GM23338 (cell line): Measurements from ENCODE around the gene DPF3.

Experiments
- CREB1 ChIP-seq: fragments of 250-450 bp; sonication (Bioruptor Pico); IDR thresholded peaks from 2 replicates; pipeline ENCODE4 v1.5.0; 2020; ENCODE audit warnings: low read depth, mild to moderate bottlenecking, moderate library complexity
- EZH2 ChIP-seq: fragments of 200-600 bp; sonication (generic); IDR thresholded peaks from one replicate; pipeline ENCODE4 v1.8.0; 2017; ENCODE audit warnings: antibody characterized with exemption, mild to moderate bottlenecking, low read depth; ENCODE audit not compliant: unreplicated experiment
- EZH2phosphoT487 ChIP-seq: fragments of 200-600 bp; sonication (generic); IDR thresholded peaks from one replicate; pipeline ENCODE4 v1.8.1; 2018; ENCODE audit warnings: antibody characterized with exemption; ENCODE audit not compliant: unreplicated experiment
- JUNB ChIP-seq: IDR thresholded peaks from one replicate; pipeline ENCODE4 v1.6.1; 2016; ENCODE audit warnings: antibody characterized with exemption; ENCODE audit not compliant: unreplicated experiment
- NANOG ChIP-seq: IDR thresholded peaks from 2 replicates; pipeline ENCODE4 v1.6.1; 2016; ENCODE audit warnings: antibody characterized with exemption, borderline replicate concordance
- POLR2AphosphoS5 ChIP-seq: IDR thresholded peaks from 2 replicates; pipeline ENCODE4 v1.6.1; 2016; ENCODE audit warnings: antibody characterized with exemption, low read depth
- STAT1 ChIP-seq: IDR thresholded peaks from one replicate; pipeline ENCODE4 v1.6.1; 2016; ENCODE audit warnings: antibody characterized with exemption; ENCODE audit not compliant: unreplicated experiment
- ZNF114 ChIP-seq: fragments of 250-450 bp; sonication (Bioruptor Pico); IDR thresholded peaks from 2 replicates; pipeline ENCODE4 v1.5.0; 2020; ENCODE audit warnings: mild to moderate bottlenecking, moderate library complexity
- ZNF331 ChIP-seq: fragments of 250-450 bp; sonication (Bioruptor Pico); IDR thresholded peaks from 2 replicates; pipeline ENCODE4 v1.5.0; 2020; ENCODE audit warnings: low read depth, mild to moderate bottlenecking, moderate library complexity
- TF ChIP-seq, protein P1 (sequence below), 2 experiments: fragments of 200-600 bp in 1 of 2; sonication (generic) in 1 of 2; conservative IDR thresholded peaks; 2 replicates each; pipeline versions ENCODE4 v1.5.1 to v1.6.1; 2016 to 2017; ENCODE audit warnings: antibody characterized with exemption in 2 of 2, low read depth in 2 of 2, mild to moderate bottlenecking in 2 of 2, moderate library complexity in 1 of 2
- TF ChIP-seq, protein P2 (sequence below): IDR thresholded peaks from one replicate; pipeline ENCODE4 v1.6.1; 2018; ENCODE audit warnings: antibody characterized with exemption; ENCODE audit not compliant: unreplicated experiment
- TF ChIP-seq, protein P3 (sequence below): IDR thresholded peaks from 2 replicates; pipeline ENCODE4 v1.6.1; 2016; ENCODE audit warnings: antibody characterized with exemption

DNA sequence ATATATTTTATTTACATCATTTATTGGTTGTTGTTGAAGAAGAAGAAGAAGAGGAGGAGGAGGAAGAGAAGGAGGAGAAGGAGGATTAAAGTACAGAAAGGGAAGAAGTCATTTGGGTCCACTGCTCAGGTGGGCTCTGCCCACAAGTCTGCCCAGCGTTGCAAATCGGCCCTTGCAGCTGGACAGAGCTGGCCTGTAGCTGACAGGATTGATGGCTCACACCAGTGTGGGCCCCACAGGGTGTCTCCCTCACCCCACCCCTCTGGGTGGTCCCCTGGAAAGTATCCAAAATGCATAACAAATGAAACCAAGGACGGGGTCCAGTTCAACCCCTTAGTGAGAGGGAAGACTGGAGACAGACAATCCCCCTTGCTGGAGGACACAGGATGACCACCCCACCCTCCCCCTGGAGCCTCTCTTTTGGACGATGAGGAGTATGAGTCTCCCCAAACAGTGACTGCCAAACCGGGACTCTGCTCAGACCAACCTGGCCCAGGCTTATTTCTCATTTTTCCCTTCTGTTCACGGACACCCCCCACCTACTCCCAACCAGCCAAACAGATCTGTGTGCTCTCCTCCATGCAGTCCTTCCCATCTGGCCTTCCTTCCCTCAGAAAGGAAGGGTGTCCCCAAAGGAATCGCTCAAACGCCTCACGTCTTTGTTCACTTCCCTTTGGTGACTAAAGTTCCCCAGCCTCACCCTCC, 17.7 kb downstream of the DPF3 start:
- TF ChIP-seq POLR2AphosphoS5: no peak
- TF ChIP-seq, protein P1, sequence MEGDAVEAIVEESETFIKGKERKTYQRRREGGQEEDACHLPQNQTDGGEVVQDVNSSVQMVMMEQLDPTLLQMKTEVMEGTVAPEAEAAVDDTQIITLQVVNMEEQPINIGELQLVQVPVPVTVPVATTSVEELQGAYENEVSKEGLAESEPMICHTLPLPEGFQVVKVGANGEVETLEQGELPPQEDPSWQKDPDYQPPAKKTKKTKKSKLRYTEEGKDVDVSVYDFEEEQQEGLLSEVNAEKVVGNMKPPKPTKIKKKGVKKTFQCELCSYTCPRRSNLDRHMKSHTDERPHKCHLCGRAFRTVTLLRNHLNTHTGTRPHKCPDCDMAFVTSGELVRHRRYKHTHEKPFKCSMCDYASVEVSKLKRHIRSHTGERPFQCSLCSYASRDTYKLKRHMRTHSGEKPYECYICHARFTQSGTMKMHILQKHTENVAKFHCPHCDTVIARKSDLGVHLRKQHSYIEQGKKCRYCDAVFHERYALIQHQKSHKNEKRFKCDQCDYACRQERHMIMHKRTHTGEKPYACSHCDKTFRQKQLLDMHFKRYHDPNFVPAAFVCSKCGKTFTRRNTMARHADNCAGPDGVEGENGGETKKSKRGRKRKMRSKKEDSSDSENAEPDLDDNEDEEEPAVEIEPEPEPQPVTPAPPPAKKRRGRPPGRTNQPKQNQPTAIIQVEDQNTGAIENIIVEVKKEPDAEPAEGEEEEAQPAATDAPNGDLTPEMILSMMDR (conservative IDR thresholded peaks at IDR 0.05; ENCODE audit: low read depth in 2 of 2): no peak
- no peak for TF ChIP-seq EZH2
- no peak for TF ChIP-seq CREB1 (CRISPR knock-in tag)
- TF ChIP-seq JUNB: no peak
- no peak for TF ChIP-seq ZNF331
- TF ChIP-seq, protein P2, sequence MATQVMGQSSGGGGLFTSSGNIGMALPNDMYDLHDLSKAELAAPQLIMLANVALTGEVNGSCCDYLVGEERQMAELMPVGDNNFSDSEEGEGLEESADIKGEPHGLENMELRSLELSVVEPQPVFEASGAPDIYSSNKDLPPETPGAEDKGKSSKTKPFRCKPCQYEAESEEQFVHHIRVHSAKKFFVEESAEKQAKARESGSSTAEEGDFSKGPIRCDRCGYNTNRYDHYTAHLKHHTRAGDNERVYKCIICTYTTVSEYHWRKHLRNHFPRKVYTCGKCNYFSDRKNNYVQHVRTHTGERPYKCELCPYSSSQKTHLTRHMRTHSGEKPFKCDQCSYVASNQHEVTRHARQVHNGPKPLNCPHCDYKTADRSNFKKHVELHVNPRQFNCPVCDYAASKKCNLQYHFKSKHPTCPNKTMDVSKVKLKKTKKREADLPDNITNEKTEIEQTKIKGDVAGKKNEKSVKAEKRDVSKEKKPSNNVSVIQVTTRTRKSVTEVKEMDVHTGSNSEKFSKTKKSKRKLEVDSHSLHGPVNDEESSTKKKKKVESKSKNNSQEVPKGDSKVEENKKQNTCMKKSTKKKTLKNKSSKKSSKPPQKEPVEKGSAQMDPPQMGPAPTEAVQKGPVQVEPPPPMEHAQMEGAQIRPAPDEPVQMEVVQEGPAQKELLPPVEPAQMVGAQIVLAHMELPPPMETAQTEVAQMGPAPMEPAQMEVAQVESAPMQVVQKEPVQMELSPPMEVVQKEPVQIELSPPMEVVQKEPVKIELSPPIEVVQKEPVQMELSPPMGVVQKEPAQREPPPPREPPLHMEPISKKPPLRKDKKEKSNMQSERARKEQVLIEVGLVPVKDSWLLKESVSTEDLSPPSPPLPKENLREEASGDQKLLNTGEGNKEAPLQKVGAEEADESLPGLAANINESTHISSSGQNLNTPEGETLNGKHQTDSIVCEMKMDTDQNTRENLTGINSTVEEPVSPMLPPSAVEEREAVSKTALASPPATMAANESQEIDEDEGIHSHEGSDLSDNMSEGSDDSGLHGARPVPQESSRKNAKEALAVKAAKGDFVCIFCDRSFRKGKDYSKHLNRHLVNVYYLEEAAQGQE: no peak
- no peak for TF ChIP-seq ZNF114 (CRISPR knock-in tag)
- TF ChIP-seq STAT1: no peak
- TF ChIP-seq EZH2phosphoT487: no peak
- TF ChIP-seq, protein P3, sequence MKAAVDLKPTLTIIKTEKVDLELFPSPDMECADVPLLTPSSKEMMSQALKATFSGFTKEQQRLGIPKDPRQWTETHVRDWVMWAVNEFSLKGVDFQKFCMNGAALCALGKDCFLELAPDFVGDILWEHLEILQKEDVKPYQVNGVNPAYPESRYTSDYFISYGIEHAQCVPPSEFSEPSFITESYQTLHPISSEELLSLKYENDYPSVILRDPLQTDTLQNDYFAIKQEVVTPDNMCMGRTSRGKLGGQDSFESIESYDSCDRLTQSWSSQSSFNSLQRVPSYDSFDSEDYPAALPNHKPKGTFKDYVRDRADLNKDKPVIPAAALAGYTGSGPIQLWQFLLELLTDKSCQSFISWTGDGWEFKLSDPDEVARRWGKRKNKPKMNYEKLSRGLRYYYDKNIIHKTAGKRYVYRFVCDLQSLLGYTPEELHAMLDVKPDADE: no peak
- TF ChIP-seq NANOG: no peak
